Neural cell (in vitro differentiated cells): ENCODE results near the gene TTK.

Experiments
- EP300 ChIP-seq: fragments of 450-650 bp; conservative IDR thresholded peaks from 2 replicates; pipeline ENCODE4 v1.6.1; 2014; ENCODE audit warnings: antibody characterized with exemption, mild to moderate bottlenecking, moderate library complexity; ENCODE audit not compliant: poor library complexity, severe bottlenecking
- SMC3 ChIP-seq: fragments of 450-650 bp; conservative IDR thresholded peaks from 2 replicates; pipeline ENCODE4 v1.6.1; 2014; ENCODE audit warnings: antibody characterized with exemption, mild to moderate bottlenecking, moderate library complexity; ENCODE audit not compliant: poor library complexity
- TF ChIP-seq, protein P1 (sequence below): fragments of 450-650 bp; IDR thresholded peaks from 2 replicates; pipeline ENCODE4 v1.5.1; 2014; ENCODE audit warnings: antibody characterized with exemption, mild to moderate bottlenecking, moderate library complexity; ENCODE audit not compliant: poor library complexity, severe bottlenecking

- TF ChIP-seq, protein P1, sequence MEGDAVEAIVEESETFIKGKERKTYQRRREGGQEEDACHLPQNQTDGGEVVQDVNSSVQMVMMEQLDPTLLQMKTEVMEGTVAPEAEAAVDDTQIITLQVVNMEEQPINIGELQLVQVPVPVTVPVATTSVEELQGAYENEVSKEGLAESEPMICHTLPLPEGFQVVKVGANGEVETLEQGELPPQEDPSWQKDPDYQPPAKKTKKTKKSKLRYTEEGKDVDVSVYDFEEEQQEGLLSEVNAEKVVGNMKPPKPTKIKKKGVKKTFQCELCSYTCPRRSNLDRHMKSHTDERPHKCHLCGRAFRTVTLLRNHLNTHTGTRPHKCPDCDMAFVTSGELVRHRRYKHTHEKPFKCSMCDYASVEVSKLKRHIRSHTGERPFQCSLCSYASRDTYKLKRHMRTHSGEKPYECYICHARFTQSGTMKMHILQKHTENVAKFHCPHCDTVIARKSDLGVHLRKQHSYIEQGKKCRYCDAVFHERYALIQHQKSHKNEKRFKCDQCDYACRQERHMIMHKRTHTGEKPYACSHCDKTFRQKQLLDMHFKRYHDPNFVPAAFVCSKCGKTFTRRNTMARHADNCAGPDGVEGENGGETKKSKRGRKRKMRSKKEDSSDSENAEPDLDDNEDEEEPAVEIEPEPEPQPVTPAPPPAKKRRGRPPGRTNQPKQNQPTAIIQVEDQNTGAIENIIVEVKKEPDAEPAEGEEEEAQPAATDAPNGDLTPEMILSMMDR, result no peak
- TF ChIP-seq SMC3 (no peak), EP300 (no peak)
Measured at GRCh38 chr6:80005406-80005805, 957 bp downstream of the TTK start.
